IMR-90 (cell line): ENCODE results near the gene PPFIA1. TPM values are rescaled to one million over a fixed set of nuclear protein-coding genes. Genes with fewer than 3 reads are reported as not detected.
A peak's percentile ranks its signal among the peaks of the same experiment; 100 is the strongest.

Experiments
- ATAC-seq: fragments of 200-7000 bp; cut with Tn5 transposase; 2 replicates; pipeline ENCODE4 v1.9.1; 2020; ENCODE audit warnings: low read depth, mild to moderate bottlenecking, moderate library complexity
- BruUV-seq: library from RNA; stranded (reverse); fragments of 400-500 nt; replicated peaks from 2 replicates; lab custom pipeline; 2021; lab: Mats Ljungman, UMichigan
- CTCF ChIA-PET: fragments of 300-600 bp; formaldehyde crosslinking; extraction: SDS; loops from one replicate; lab custom pipeline; 2021; ENCODE audit warnings: antibody characterized with exemption; lab: Yijun Ruan, JAX
- POLR2A ChIA-PET: fragments of 300-600 bp; sonication (Branson Sonifier 250); formaldehyde crosslinking; loops from one replicate; lab custom pipeline; 2022; ENCODE audit warnings: antibody characterized with exemption; ENCODE audit not compliant: unreplicated experiment; lab: Charles Lee
- DNase-seq: peaks from one replicate; pipeline ENCODE4 v3.0.0; 2013
- H2AFZ ChIP-seq: replicated peaks from 2 replicates; pipeline ENCODE3; 2013; ENCODE audit warnings: low read length, mild to moderate bottlenecking; ENCODE audit not compliant: poor library complexity
- H2AK5ac ChIP-seq: 2 replicates; pipeline ENCODE4 v1.6.1; 2013; ENCODE audit warnings: low read depth, low read length, inconsistent platforms
- H2AK9ac ChIP-seq: replicated peaks from 2 replicates; pipeline ENCODE3; 2013; ENCODE audit warnings: mild to moderate bottlenecking, low read depth, low read length, moderate library complexity; ENCODE audit not compliant: poor library complexity
- H2BK120ac ChIP-seq: 2 replicates; pipeline ENCODE4 v1.6.1; 2013; ENCODE audit warnings: low read depth, low read length, inconsistent platforms
- H2BK15ac ChIP-seq: 3 replicates; pipeline ENCODE4 v1.6.1; 2013; ENCODE audit warnings: low read depth, low read length, inconsistent platforms
- H2BK20ac ChIP-seq: 2 replicates; pipeline ENCODE4 v1.6.1; 2013; ENCODE audit warnings: low read depth, mild to moderate bottlenecking, inconsistent platforms, low read length, moderate library complexity
- H2BK5ac ChIP-seq: 2 replicates; pipeline ENCODE4 v1.6.1; 2013; ENCODE audit warnings: mild to moderate bottlenecking, low read depth, low read length, inconsistent platforms; ENCODE audit not compliant: poor library complexity, severe bottlenecking
- H3K14ac ChIP-seq: replicated peaks from 2 replicates; pipeline ENCODE4 v1.6.1; 2013; ENCODE audit warnings: low read depth, low read length, inconsistent platforms
- H3K18ac ChIP-seq: 2 replicates; pipeline ENCODE4 v1.6.1; 2013; ENCODE audit warnings: low read depth, low read length, control low read depth
- H3K23ac ChIP-seq: 2 replicates; pipeline ENCODE4 v1.6.1; 2013; ENCODE audit warnings: low read depth, low read length, inconsistent platforms
- H3K27ac ChIP-seq: 2 replicates; pipeline ENCODE4 v1.5.1; 2013; ENCODE audit warnings: mild to moderate bottlenecking, control low read depth, low read length; ENCODE audit not compliant: insufficient read depth
- H3K27me3 ChIP-seq: 2 replicates; pipeline ENCODE4 v1.6.1; 2013; ENCODE audit warnings: low read length; ENCODE audit not compliant: control insufficient read depth, insufficient read depth
- H3K36me3 ChIP-seq: 2 replicates; pipeline ENCODE4 v1.6.1; 2013; ENCODE audit warnings: low read length, mixed read lengths; ENCODE audit not compliant: control insufficient read depth, insufficient read depth
- H3K4ac ChIP-seq: 2 replicates; pipeline ENCODE4 v1.6.1; 2013; ENCODE audit warnings: low read depth, low read length, inconsistent platforms
- H3K4me1 ChIP-seq: 2 replicates; pipeline ENCODE4 v1.6.1; 2013; ENCODE audit warnings: low read length, mixed read lengths; ENCODE audit not compliant: control insufficient read depth, insufficient read depth
- H3K4me2 ChIP-seq: 2 replicates; pipeline ENCODE4 v1.6.1; 2013; ENCODE audit warnings: low read depth, mild to moderate bottlenecking, control low read depth, low read length, moderate library complexity
- H3K4me3 ChIP-seq: 2 replicates; pipeline ENCODE4 v1.5.1; 2013; ENCODE audit warnings: low read depth, mild to moderate bottlenecking, control low read depth, low read length, moderate library complexity; ENCODE audit not compliant: insufficient read depth
- H3K56ac ChIP-seq: 2 replicates; pipeline ENCODE4 v1.6.1; 2013; ENCODE audit warnings: low read length, inconsistent platforms; ENCODE audit not compliant: insufficient read depth; ENCODE audit errors: extremely low read depth
- H3K79me1 ChIP-seq, 2 experiments: 2 replicates each; pipeline ENCODE4 v1.6.1; 2013; ENCODE audit warnings: low read length in 2 of 2, inconsistent platforms in 1 of 2, low read depth in 1 of 2
- H3K9ac ChIP-seq: 2 replicates; pipeline ENCODE4 v1.6.1; 2013; ENCODE audit warnings: low read depth, low read length, control low read depth
- H3K9me1 ChIP-seq: 2 replicates; pipeline ENCODE4 v1.6.1; 2013; ENCODE audit warnings: low read length, inconsistent platforms; ENCODE audit not compliant: insufficient read depth
- H3K9me3 ChIP-seq: 2 replicates; pipeline ENCODE4 v1.6.1; 2013; ENCODE audit warnings: low read length; ENCODE audit not compliant: control insufficient read depth, insufficient read depth
- H4K20me1 ChIP-seq: 2 replicates; pipeline ENCODE4 v1.6.1; 2013; ENCODE audit warnings: low read length, inconsistent platforms; ENCODE audit not compliant: insufficient read depth
- H4K5ac ChIP-seq: 2 replicates; pipeline ENCODE4 v1.6.1; 2013; ENCODE audit warnings: mild to moderate bottlenecking, low read depth, low read length, control low read depth
- H4K8ac ChIP-seq, 2 experiments: 2 replicates each; pipeline ENCODE4 v1.6.1; 2013; ENCODE audit warnings: low read depth in 2 of 2, low read length in 2 of 2, control low read depth in 1 of 2, inconsistent platforms in 1 of 2
- H4K91ac ChIP-seq: 2 replicates; pipeline ENCODE4 v1.6.1; 2013; ENCODE audit warnings: low read depth, low read length, inconsistent platforms; ENCODE audit not compliant: insufficient read depth
- BHLHE40 ChIP-seq: fragments of 150-350 bp; IDR thresholded peaks from 2 replicates; pipeline ENCODE4 v1.6.1; 2016; ENCODE audit warnings: mild to moderate bottlenecking, low read depth, low read length
- CEBPB ChIP-seq: IDR thresholded peaks from 2 replicates; pipeline ENCODE4 v1.6.1; 2012; ENCODE audit warnings: low read depth, low read length, improper control_type of control experiment
- CHD1 ChIP-seq: IDR thresholded peaks from 2 replicates; pipeline ENCODE4 v1.6.1; 2012; ENCODE audit warnings: low read depth, low read length, improper control_type of control experiment
- CTCF ChIP-seq: conservative IDR thresholded peaks from 2 replicates; pipeline ENCODE4 v1.5.1; 2012; ENCODE audit warnings: mild to moderate bottlenecking, low read depth, low read length, improper control_type of control experiment
- ELK1 ChIP-seq: fragments of 150-350 bp; IDR thresholded peaks from 2 replicates; pipeline ENCODE4 v1.6.1; 2016; ENCODE audit warnings: low read depth, mild to moderate bottlenecking, low read length, moderate library complexity, borderline replicate concordance
- FOS ChIP-seq: fragments of 150-350 bp; IDR thresholded peaks from 2 replicates; pipeline ENCODE4 v1.6.1; 2016; ENCODE audit warnings: low read depth, low read length
- MAFK ChIP-seq: IDR thresholded peaks from 2 replicates; pipeline ENCODE4 v1.6.1; 2012; ENCODE audit warnings: low read depth, low read length, improper control_type of control experiment
- MAZ ChIP-seq: IDR thresholded peaks from 2 replicates; pipeline ENCODE4 v1.6.1; 2012; ENCODE audit warnings: low read depth, mild to moderate bottlenecking, low read length, improper control_type of control experiment, moderate library complexity, borderline replicate concordance
- MXI1 ChIP-seq: IDR thresholded peaks from 2 replicates; pipeline ENCODE4 v1.6.1; 2012; ENCODE audit warnings: low read depth, mild to moderate bottlenecking, low read length, moderate library complexity, borderline replicate concordance
- NFE2L2 ChIP-seq: fragments of 150-350 bp; IDR thresholded peaks from 2 replicates; pipeline ENCODE4 v1.6.1; 2016; ENCODE audit warnings: low read depth, mild to moderate bottlenecking, low read length
- POLR2A ChIP-seq: IDR thresholded peaks from 2 replicates; pipeline ENCODE4 v1.6.1; 2012; ENCODE audit warnings: mild to moderate bottlenecking, low read depth, low read length
- RAD21 ChIP-seq: IDR thresholded peaks from 2 replicates; pipeline ENCODE4 v1.6.1; 2012; ENCODE audit warnings: low read length, improper control_type of control experiment
- RCOR1 ChIP-seq: IDR thresholded peaks from 2 replicates; pipeline ENCODE4 v1.6.1; 2012; ENCODE audit warnings: mild to moderate bottlenecking, low read length, improper control_type of control experiment; ENCODE audit not compliant: insufficient replicate concordance
- RFX5 ChIP-seq: IDR thresholded peaks from 2 replicates; pipeline ENCODE4 v1.8.0; 2012; ENCODE audit warnings: low read depth, mild to moderate bottlenecking, low read length, moderate library complexity
- SMC3 ChIP-seq: fragments of 150-350 bp; IDR thresholded peaks from 2 replicates; pipeline ENCODE4 v1.6.1; 2016; ENCODE audit warnings: low read depth, mild to moderate bottlenecking, antibody characterized with exemption, low read length, moderate library complexity
- WGBS, 2 experiments: methylation state at CpG; one replicate each; pipeline versions ENCODE4 v1.1.5 to v1.1.7; 2013; ENCODE audit warnings: missing lambda C conversion rate in 2 of 2; ENCODE audit not compliant: insufficient read length in 1 of 2; ENCODE audit errors: extremely low coverage in 2 of 2; 5-methylcytosine and 5-hydroxymethylcytosine counted together
- dilution Hi-C: fragments of 300-500 bp; cut with HindIII; formaldehyde crosslinking; loops from one replicate; pipeline ENCODE4 v1.14.3; 2018; ENCODE audit warnings: low sequenced_read_pairs; ENCODE audit not compliant: unreplicated experiment
- in situ Hi-C: fragments of 300-500 bp; cut with MboI; formaldehyde crosslinking; loops from 3 replicates; pipeline ENCODE4 v1.14.3; 2019; ENCODE audit warnings: low sequenced_read_pairs, inconsistent platforms, mixed read lengths
- intact Hi-C: fragments of 100-400 bp; cut with micrococcal nuclease; formaldehyde crosslinking; loops from 2 replicates; pipeline ENCODE4 v1.10.0; 2022
- polyA plus RNA-seq, 3 experiments: library from polyadenylated mRNA; depleted of rRNA; stranded (reverse); fragments of >200 nt; gene quantifications; 2 replicates each; pipeline ENCODE4 v1.2.3, GENCODE V29; 2012; ENCODE audit warnings: low replicate concordance in 1 of 3
- total RNA-seq: library from RNA; depleted of rRNA; stranded (reverse); fragments of >200 nt; gene quantifications from 2 replicates; pipeline ENCODE4 v1.2.3, GENCODE V29; 2012
- TF ChIP-seq, protein P1 (sequence below): fragments of 150-350 bp; IDR thresholded peaks from 2 replicates; pipeline ENCODE4 v1.6.1; 2017; ENCODE audit warnings: mild to moderate bottlenecking, antibody characterized with exemption, low read length, low read depth

The PPFIA1 gene
- total and polyA plus RNA-seq, 2 of the 4 experiments (the other 2 are of a cell fraction): 25.6 to 37.2 TPM

DNA sequence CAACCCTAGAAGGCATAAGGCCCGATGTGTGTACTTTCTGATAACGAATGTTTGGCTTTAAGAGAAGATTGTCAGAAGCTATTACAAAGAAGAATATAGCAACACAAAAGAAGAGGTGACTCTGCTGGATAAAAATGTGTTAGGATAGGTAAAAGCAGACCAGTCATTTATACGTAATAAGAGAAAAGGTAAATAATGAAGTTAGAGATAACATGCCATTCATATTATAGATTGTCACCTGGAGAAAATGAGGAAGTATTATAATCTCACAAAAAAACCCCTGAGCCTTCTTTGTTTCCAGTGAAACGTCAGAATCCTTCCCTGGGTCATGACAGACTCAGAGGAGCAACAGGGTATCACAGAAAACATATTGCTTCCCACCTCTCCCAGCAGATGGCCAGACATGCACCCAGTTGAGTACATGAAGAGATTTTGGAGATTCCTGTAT lies 36.1 kb downstream of the PPFIA1 start:
- CTCF ChIA-PET: no interaction called here
- H3K4me2 ChIP-seq: no peak overlapping the region
- intact Hi-C loops: no loop called here

More for the DNA sequence above, 36.1 kb downstream of the PPFIA1 start:
- no peak overlapping the region for H3K27ac ChIP-seq
- no CpG with 5 or more reads among the region's 4 CpGs for WGBS, 2 experiments
- DNase-seq (no peak), ATAC-seq (no peak)
- H4K8ac ChIP-seq: no peak overlapping the region; a peak in 1 of 4 replicates
- dilution Hi-C loops (no loop called here), in situ Hi-C loops (no loop called here)
- no peak overlapping the region for H4K91ac ChIP-seq
- POLR2A ChIA-PET: no interaction called here
- no peak overlapping the region for H2AK9ac ChIP-seq
- no peak overlapping the region for H3K9ac ChIP-seq
- peaks cover 34 to 78% of the 10 kb centered on the region in 2 experiments for H3K79me1 ChIP-seq
- peaks cover 5% of the 10 kb centered on the region for H3K36me3 ChIP-seq
- no peak overlapping the region for H3K18ac ChIP-seq
- H2AFZ ChIP-seq: no peak overlapping the region
- H3K23ac ChIP-seq: no peak overlapping the region
- no peak for TF ChIP-seq RCOR1
- TF ChIP-seq BHLHE40: no peak
- TF ChIP-seq CTCF: no peak
- TF ChIP-seq, protein P1, sequence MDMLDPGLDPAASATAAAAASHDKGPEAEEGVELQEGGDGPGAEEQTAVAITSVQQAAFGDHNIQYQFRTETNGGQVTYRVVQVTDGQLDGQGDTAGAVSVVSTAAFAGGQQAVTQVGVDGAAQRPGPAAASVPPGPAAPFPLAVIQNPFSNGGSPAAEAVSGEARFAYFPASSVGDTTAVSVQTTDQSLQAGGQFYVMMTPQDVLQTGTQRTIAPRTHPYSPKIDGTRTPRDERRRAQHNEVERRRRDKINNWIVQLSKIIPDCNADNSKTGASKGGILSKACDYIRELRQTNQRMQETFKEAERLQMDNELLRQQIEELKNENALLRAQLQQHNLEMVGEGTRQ: no peak
- no peak for TF ChIP-seq MAZ
- TF ChIP-seq NFE2L2: no peak
- no peak for TF ChIP-seq CEBPB
- TF ChIP-seq RFX5: no peak
- TF ChIP-seq FOS: no peak
- no peak for TF ChIP-seq MXI1
- no peak for TF ChIP-seq ELK1
- TF ChIP-seq POLR2A: no peak
- no peak for TF ChIP-seq CHD1
- TF ChIP-seq SMC3: no peak
- TF ChIP-seq MAFK: no peak
- no peak for TF ChIP-seq RAD21
- H3K27me3 ChIP-seq: no peaks in the 10 kb centered on the region
- no peak overlapping the region for H2BK120ac ChIP-seq
- H3K9me3 ChIP-seq: no peaks in the 10 kb centered on the region
- peaks cover 32% of the 10 kb centered on the region for H3K9me1 ChIP-seq
- no peak overlapping the region for H3K4me3 ChIP-seq
- H2BK20ac ChIP-seq: no peak overlapping the region
- no peak overlapping the region for H3K56ac ChIP-seq
- peaks cover 29% of the 10 kb centered on the region for H3K4me1 ChIP-seq
- H3K14ac ChIP-seq: no peak overlapping the region; the same call in 1 of the 2 replicates
- H2BK5ac ChIP-seq: peak overlapping the region; percentile 8
- H2AK5ac ChIP-seq: peak overlapping the region; percentile 3; the same call in 1 of the 2 replicates
- H4K20me1 ChIP-seq: peaks cover 41% of the 10 kb centered on the region
- no peak overlapping the region for H2BK15ac ChIP-seq
- H3K4ac ChIP-seq: no peak overlapping the region
- no TSS peak for BruUV-seq
- H4K5ac ChIP-seq: no peak overlapping the region
